GM21723 (cell line): ENCODE measurements around the gene HIBADH.
"Not testable (repeated sequence)": the region's sequence is repeated elsewhere in the genome, so short reads cannot be mapped to it uniquely, and the experiment has no call there.

Experiments used
- ATAC-seq: cut with Tn5 transposase; IDR thresholded peaks from one replicate; pipeline ENCODE4 v1.9.1; 2021; ENCODE audit warnings: mild to moderate bottlenecking, moderate library complexity; ENCODE audit not compliant: unreplicated experiment

Gene HIBADH

DNA sequence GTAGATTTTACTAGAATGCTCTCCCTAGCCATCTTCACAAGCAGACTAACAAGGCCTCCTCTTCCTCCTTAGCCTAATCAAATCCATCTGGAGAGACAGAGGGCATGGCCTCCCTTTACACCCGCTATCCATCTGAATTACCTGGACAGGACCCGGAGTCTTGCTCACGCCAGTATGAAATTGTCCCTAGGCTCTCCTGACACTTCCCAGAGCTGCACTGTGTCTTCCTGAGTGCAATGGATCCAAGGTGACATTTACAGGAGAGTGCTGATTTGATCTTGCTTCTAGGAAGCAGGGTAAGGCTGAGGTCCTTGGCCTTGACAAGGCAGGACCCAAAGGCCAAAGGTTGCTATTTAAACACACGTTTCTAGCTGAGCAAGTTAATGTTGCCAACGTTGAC lies 147.8 kb downstream of the HIBADH start:
- ATAC-seq, result no peak

DNA sequence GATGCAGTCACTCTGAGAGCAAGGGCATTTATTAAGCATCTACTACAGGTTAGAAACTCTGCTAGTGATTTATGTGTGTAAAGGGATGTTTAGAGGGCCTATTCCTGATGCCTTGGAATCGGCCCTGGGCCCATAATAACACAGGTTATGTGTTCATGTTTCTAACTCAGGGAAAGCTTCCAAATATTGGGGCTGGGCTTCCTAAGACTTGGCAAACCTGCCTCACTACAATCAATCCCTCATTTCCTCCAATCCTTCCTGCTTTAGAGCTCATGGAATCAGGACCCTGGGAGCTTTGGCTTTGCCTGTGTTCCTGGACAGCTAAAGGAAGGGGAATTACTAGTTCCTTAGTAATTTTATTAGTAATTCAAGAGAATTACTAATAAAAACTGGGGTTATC lies 148.8 kb downstream of the HIBADH start:
- no peak for ATAC-seq

DNA sequence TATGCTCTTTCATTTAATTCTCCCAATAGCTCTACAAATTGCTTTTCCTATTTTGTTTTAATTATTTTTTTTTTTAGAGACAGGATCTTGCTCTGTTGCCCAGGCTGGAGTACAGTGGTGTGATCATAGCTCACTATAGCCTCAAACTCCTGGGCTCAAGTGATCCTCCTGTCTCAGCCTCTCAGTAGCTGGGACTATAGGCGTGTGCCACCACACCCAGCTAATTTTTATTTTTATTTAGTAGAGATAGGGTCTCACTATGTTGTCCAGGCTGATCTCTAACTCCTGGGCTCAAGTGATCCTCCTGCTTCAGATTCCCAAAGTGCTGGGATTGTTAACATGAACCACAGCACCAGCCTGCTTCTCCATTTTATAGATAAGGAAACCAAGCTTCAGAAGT lies 151.3 kb downstream of the HIBADH start:
- ATAC-seq, result not testable (repeated sequence)

DNA sequence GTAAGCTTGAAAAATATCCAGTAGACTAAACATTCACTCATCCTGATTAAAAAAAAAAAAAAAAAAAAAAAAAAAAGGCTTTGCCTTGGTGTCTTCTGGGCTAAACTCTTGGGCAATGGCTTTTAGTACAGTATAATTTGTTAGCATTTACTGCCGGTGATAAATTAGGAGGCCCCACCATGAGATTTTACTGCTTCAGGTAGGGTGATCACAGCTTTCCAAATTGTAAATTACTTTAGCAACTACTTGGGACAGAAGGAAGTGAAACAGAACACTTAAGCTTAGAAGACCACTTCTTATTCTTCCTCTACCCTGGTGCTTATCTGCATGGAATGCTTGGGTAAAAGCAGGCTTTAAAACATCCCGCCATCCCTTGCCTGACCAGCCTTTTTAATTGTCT lies 152.1 kb downstream of the HIBADH start:
- ATAC-seq, result no peak

DNA sequence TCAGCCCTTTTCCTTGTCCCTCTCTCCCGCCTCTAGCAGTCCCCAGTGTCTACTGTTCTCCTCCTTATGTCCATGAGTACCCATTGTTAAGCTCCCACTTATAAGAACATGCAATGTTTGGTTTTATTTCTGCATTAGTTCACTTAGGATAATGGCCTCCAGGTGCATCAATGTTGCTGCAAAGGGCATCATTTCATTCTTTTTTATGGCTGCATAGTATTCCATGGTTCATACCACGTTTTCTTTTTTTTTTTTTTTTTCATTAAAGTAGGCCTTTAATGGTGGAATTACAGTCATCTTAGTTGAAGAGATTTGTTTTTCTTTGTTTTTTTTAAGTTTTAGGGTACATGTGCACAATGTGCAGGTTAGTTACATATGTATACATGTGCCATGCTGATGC lies 160.8 kb downstream of the HIBADH start:
- ATAC-seq, result not testable (repeated sequence)

DNA sequence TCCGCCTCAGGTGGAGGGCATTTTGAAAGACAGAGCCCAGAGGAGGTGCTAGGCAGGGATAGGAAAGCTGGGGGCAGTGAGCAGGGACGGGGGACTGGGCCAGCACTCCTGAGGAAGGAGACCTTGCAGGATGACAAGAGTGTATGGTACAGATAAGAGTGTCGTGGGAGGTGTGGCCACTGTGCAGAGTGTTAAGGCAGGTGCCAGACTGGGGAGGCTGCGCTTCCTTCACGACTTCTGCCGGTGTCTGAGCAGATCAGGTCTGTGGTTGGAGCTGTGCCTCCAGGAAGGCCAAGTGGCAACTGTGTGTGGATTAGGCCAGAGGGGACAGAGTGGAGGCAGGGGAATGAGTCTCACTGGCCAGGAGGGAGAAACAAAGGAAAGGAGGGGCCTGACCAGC lies 161.7 kb downstream of the HIBADH start:
- ATAC-seq, result no peak

DNA sequence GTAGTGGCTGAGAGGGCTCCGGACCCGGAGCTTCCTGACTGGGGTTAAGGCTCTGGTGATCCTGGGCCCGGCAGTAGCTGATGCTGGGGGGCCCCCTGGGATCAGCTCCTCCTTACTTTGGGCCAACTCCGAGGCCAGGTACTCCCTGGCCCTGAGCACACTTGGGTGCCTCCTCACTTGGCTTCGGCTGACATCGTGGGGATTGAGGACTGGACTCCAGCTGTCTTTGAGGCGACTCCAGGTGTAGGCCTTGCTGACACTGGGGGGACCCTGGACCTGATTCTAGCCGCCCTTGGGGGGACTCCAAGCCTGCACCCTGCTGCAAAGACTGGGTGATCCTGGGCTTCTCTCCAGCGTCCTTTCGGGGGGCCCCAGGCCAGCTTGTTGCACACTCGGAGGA lies 170.5 kb downstream of the HIBADH start:
- ATAC-seq, result no peak

DNA sequence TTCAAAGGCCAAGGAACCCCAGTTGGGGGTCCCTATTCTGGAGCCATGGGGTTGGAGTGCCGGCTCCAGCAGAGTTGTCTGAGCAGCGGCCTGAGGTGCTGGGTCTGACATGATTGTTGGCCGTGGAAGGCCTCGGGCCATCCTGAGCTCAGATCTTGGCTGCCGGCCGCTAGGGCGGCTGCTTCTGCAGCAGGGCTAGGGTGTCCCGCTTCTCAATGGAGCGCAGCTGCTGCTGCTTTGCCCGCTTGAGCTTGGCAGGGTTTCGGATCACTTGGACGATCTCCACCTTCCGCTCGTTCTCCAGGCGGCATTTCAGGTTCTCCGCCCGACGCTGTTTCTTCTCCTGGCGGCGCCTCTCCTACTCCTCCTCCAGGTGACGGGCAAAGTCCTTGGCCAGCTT lies 171.1 kb downstream of the HIBADH start:
- ATAC-seq, result no peak

DNA sequence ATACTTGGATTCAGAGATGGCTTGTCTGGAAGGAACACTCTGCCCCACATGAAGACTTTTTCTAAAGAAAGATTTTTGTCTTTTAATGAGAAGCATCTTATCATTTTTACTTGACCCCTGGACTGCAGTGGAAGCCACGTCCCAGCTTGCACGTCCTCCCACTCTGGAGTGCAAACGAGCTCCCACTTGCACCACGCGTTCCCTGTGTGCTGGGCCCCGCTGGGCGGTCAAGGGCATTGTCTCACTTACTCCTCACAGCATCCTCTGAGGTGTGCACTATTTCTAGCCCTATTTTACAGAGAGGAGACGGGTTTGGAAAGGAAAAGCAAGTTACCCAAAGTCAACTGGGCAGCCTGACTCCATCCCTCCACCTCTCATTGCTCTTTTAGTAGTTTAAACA lies 175.2 kb downstream of the HIBADH start:
- ATAC-seq, result no peak

DNA sequence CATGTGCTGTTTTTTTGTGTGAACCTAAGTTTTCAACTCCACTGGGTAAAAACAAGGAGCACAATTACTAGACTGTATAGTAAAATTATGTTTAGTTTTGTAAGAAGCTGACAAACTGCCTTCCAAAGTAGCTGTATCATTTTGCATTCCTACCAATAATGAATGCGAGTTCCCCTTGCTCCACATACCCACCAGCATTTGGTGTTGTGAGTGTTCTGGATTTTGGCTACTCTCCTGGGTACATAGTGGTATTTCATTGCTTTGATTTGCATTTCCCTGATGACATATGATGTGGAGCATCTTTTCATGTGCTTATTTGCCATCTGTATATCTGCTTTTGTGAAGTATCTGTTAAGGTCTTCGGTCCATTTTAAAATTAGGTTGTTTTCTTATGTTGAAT lies 178.2 kb downstream of the HIBADH start:
- no peak for ATAC-seq

DNA sequence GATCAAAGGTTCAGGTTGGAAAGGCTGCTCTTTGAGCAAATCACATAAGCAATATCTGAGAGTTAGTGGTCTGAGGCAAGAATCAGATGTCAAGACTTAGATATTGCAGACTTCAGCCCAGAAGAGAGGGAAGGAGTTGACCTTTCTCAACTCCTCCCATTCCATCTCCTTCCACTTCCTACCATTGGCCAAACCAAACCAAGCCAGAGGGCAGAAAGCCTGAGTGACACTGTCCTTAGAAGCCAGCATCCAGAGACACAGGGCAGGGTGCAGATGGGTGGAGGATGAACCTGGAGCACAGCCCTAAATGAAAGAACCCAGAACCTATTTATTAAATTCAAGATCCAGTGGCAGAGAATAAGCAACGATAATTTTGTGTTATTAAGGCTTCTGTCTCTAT lies 180.5 kb downstream of the HIBADH start:
- no peak for ATAC-seq

DNA sequence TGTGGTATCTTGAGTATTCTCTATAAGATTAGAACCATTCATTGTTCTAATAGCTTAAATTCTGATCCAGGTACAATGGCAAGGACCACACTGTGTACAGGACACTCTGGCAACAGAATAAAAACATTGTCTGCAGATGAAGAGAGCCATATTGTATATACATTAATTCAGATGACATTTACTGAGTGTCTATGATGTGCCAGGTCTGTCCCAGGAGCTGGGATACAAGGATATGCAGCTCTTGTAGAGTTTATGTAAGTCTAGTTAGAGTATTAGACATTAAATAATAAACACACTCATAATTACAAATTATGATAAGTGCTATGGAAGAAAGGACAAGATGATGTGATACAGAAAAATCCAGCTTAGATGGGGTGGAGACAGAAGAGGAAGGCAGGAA lies 184.1 kb downstream of the HIBADH start:
- no peak for ATAC-seq

DNA sequence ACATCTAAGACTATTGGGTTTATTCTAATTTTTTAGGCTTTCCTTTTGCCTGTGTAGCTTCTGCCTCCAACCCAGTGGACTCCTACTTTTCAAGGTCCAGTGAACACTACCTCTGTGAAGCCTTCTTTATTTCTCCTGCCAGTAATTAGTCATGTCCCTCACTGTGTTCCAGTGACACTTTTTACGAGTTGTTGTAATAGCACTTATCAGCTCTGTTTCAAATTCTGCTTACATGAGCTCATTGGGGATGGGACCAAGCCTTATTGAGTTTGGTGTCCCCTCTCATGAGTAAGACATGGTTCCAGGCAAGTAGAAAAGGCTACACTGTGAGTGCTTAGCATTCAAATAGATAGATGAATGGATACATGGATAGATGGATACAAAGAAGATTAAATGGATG lies 184.6 kb downstream of the HIBADH start:
- no peak for ATAC-seq

DNA sequence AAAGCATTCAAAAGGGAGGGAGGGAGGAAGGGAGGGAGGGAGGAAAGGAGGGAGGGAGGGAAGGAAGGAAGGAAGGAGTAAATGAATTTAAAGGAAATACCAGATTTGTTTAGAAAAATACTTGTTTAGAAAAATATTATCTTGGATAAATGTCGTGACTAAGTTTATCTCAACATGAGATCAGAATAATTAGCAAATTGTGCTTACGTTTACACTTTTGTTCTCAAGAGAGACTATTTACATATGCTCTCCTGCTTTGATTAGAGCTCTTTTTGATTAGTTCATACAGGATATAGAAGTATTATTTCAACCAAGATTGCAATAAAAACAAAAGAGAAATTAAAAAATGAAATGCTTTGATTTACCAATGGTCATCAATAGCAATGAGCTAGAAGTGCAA lies 186.2 kb downstream of the HIBADH start:
- ATAC-seq, result no peak
